HAP-1 (cell line): Measurements from ENCODE around the gene FGF14.

Experiments
- DNase-seq, 2 experiments: peaks; one replicate each; pipeline ENCODE4 v3.0.0-alpha.2; 2016 to 2020; ENCODE audit warnings: low spot score in 2 of 2
- H3K27me3 ChIP-seq: fragments of 250-450 bp; sonication (Bioruptor Pico); 2 replicates; pipeline ENCODE4 v1.5.1; 2020; ENCODE audit warnings: low read depth, mild to moderate bottlenecking, moderate library complexity
- H3K36me3 ChIP-seq: fragments of 250-450 bp; sonication (Bioruptor Pico); replicated peaks from 2 replicates; pipeline ENCODE4 v1.5.1; 2020; ENCODE audit warnings: mild to moderate bottlenecking
- H3K4me1 ChIP-seq: fragments of 250-450 bp; sonication (Bioruptor Pico); 2 replicates; pipeline ENCODE4 v1.5.1; 2020; ENCODE audit warnings: mild to moderate bottlenecking
- H3K4me3 ChIP-seq: fragments of 250-450 bp; sonication (Bioruptor Pico); 2 replicates; pipeline ENCODE4 v1.5.1; 2020; ENCODE audit warnings: mild to moderate bottlenecking, moderate library complexity
- H3K9me3 ChIP-seq: fragments of 250-450 bp; sonication (Bioruptor Pico); 2 replicates; pipeline ENCODE4 v1.5.1; 2020; ENCODE audit warnings: mild to moderate bottlenecking, moderate library complexity
- in situ Hi-C: fragments of 300-500 bp; cut with MboI; formaldehyde crosslinking; loops from 3 replicates; pipeline ENCODE4 v1.14.3; 2020; ENCODE audit warnings: low sequenced_read_pairs, inconsistent platforms, mixed read lengths

The FGF14 gene

GRCh38 chr13:102392481-102393209 lies 9.2 kb downstream of the FGF14 start:
- H3K36me3 ChIP-seq = no peaks in the 10 kb centered on the region
- in situ Hi-C loops = no loop called here
- H3K9me3 ChIP-seq = no peaks in the 10 kb centered on the region
- H3K4me3 ChIP-seq = no peak overlapping the region
- H3K4me1 ChIP-seq = no peaks in the 10 kb centered on the region; the same call in 1 of the 2 replicates
- peaks cover 11% of the 10 kb centered on the region for H3K27me3 ChIP-seq
- no peak for DNase-seq

- H3K27me3 ChIP-seq = peaks cover 5% of the 10 kb centered on the region
- no peaks in the 10 kb centered on the region for H3K4me1 ChIP-seq
- no peaks in the 10 kb centered on the region for H3K9me3 ChIP-seq
- no peak overlapping the region for H3K4me3 ChIP-seq
- no peaks in the 10 kb centered on the region for H3K36me3 ChIP-seq
- no peak for DNase-seq
- in situ Hi-C loops = no loop called here
These were observed 15.4 kb downstream of the FGF14 start for GRCh38 chr13:102386461-102386860.

- no peaks in the 10 kb centered on the region for H3K36me3 ChIP-seq
- no peaks in the 10 kb centered on the region for H3K9me3 ChIP-seq
- H3K4me3 ChIP-seq = no peak overlapping the region
- DNase-seq = no peak
- no peaks in the 10 kb centered on the region for H3K27me3 ChIP-seq
- in situ Hi-C loops = no loop called here
- no peaks in the 10 kb centered on the region for H3K4me1 ChIP-seq
These were observed 21.8 kb downstream of the FGF14 start for GRCh38 chr13:102380012-102380411.

GRCh38 chr13:102376318-102376717 lies 25.5 kb downstream of the FGF14 start:
- no peak for DNase-seq
- Histone ChIP-seq H3K27me3 (no peaks in the 10 kb centered on the region), H3K4me3 (no peak overlapping the region), H3K4me1 (no peaks in the 10 kb centered on the region), H3K36me3 (no peaks in the 10 kb centered on the region), H3K9me3 (no peaks in the 10 kb centered on the region)
- in situ Hi-C loops = no loop called here

- in situ Hi-C loops = no loop called here
- no peaks in the 10 kb centered on the region for H3K27me3 ChIP-seq
- H3K4me3 ChIP-seq = no peak overlapping the region
- no peaks in the 10 kb centered on the region for H3K9me3 ChIP-seq
- no peaks in the 10 kb centered on the region for H3K4me1 ChIP-seq
- no peak for DNase-seq
- no peaks in the 10 kb centered on the region for H3K36me3 ChIP-seq
These were observed 27.1 kb downstream of the FGF14 start for GRCh38 chr13:102374726-102375125.

GRCh38 chr13:102374233-102374632 lies 27.6 kb downstream of the FGF14 start:
- no peaks in the 10 kb centered on the region for H3K4me1 ChIP-seq
- DNase-seq = no peak
- H3K4me3 ChIP-seq = no peak overlapping the region
- in situ Hi-C loops = no loop called here
- no peaks in the 10 kb centered on the region for H3K9me3 ChIP-seq
- no peaks in the 10 kb centered on the region for H3K27me3 ChIP-seq
- no peaks in the 10 kb centered on the region for H3K36me3 ChIP-seq

GRCh38 chr13:102373221-102373620 lies 28.6 kb downstream of the FGF14 start:
- Histone ChIP-seq H3K4me1 (no peaks in the 10 kb centered on the region), H3K27me3 (no peaks in the 10 kb centered on the region), H3K4me3 (no peak overlapping the region), H3K9me3 (no peaks in the 10 kb centered on the region), H3K36me3 (no peaks in the 10 kb centered on the region)
- no peak for DNase-seq
- in situ Hi-C loops = no loop called here

- in situ Hi-C loops = no loop called here
- DNase-seq = no peak
- Histone ChIP-seq H3K4me1 (no peaks in the 10 kb centered on the region), H3K4me3 (no peak overlapping the region), H3K27me3 (no peaks in the 10 kb centered on the region), H3K36me3 (no peaks in the 10 kb centered on the region), H3K9me3 (no peaks in the 10 kb centered on the region)
These were observed 32.5 kb downstream of the FGF14 start for GRCh38 chr13:102369302-102369701.

- Histone ChIP-seq H3K9me3 (no peaks in the 10 kb centered on the region), H3K4me3 (no peak overlapping the region), H3K4me1 (no peaks in the 10 kb centered on the region), H3K27me3 (no peaks in the 10 kb centered on the region), H3K36me3 (no peaks in the 10 kb centered on the region)
- in situ Hi-C loops = no loop called here
- no peak for DNase-seq
These were observed 34.0 kb downstream of the FGF14 start for GRCh38 chr13:102367836-102368235.

- Histone ChIP-seq H3K27me3 (no peaks in the 10 kb centered on the region), H3K4me3 (no peak overlapping the region)
These were observed 40.7 kb downstream of the FGF14 start for GRCh38 chr13:102361113-102361512.

GRCh38 chr13:102359264-102359663 lies 42.6 kb downstream of the FGF14 start:
- DNase-seq = no peak
- no peaks in the 10 kb centered on the region for H3K9me3 ChIP-seq
- no peaks in the 10 kb centered on the region for H3K36me3 ChIP-seq
- no peak overlapping the region for H3K4me3 ChIP-seq
- no peaks in the 10 kb centered on the region for H3K4me1 ChIP-seq
- no peaks in the 10 kb centered on the region for H3K27me3 ChIP-seq
- in situ Hi-C loops = no loop called here

More at GRCh38 chr13:102361113-102361512, 40.7 kb downstream of the FGF14 start:
- no peak for DNase-seq
- no peaks in the 10 kb centered on the region for H3K9me3 ChIP-seq
- in situ Hi-C loops = no loop called here
- H3K36me3 ChIP-seq = no peaks in the 10 kb centered on the region
- no peaks in the 10 kb centered on the region for H3K4me1 ChIP-seq

- in situ Hi-C loops = no loop called here
- H3K36me3 ChIP-seq = no peaks in the 10 kb centered on the region
- no peaks in the 10 kb centered on the region for H3K9me3 ChIP-seq
- H3K4me3 ChIP-seq = no peak overlapping the region
- no peak for DNase-seq
- H3K27me3 ChIP-seq = no peaks in the 10 kb centered on the region
- H3K4me1 ChIP-seq = no peaks in the 10 kb centered on the region
These were observed 46.6 kb downstream of the FGF14 start for GRCh38 chr13:102355251-102355650.

- Histone ChIP-seq H3K27me3 (no peaks in the 10 kb centered on the region), H3K4me1 (no peaks in the 10 kb centered on the region), H3K9me3 (no peaks in the 10 kb centered on the region), H3K36me3 (no peaks in the 10 kb centered on the region), H3K4me3 (no peak overlapping the region)
- in situ Hi-C loops = no loop called here
- DNase-seq = no peak
These were observed 47.8 kb downstream of the FGF14 start for GRCh38 chr13:102354011-102354410.

- Histone ChIP-seq H3K4me1 (no peaks in the 10 kb centered on the region), H3K4me3 (no peak overlapping the region), H3K27me3 (no peaks in the 10 kb centered on the region), H3K36me3 (no peaks in the 10 kb centered on the region), H3K9me3 (no peaks in the 10 kb centered on the region)
- no peak for DNase-seq
- in situ Hi-C loops = no loop called here
These were observed 50.3 kb downstream of the FGF14 start for GRCh38 chr13:102351521-102351920.

- no peaks in the 10 kb centered on the region for H3K9me3 ChIP-seq
- no peak for DNase-seq
- in situ Hi-C loops = no loop called here
- H3K4me1 ChIP-seq = no peaks in the 10 kb centered on the region
- H3K4me3 ChIP-seq = no peak overlapping the region
- no peaks in the 10 kb centered on the region for H3K36me3 ChIP-seq
- 0 out of 2 replicates have a peak, but pooled peaks cover 2% of the 10 kb centered on the region for H3K27me3 ChIP-seq
These were observed 54.4 kb downstream of the FGF14 start for GRCh38 chr13:102347490-102347889.
